HG03520 (cell line): ENCODE data around the gene NOXA1.
"Not testable (repeated sequence)": the region's sequence is repeated elsewhere in the genome, so short reads cannot be mapped to it uniquely, and the experiment has no call there.

Experiments
- ATAC-seq: cut with Tn5 transposase; IDR thresholded peaks from one replicate; pipeline ENCODE4 v1.9.1; 2021; ENCODE audit warnings: mild to moderate bottlenecking, moderate library complexity; ENCODE audit not compliant: unreplicated experiment

The NOXA1 gene

GRCh38 chr9:137437691-137438590 lies 14.7 kb downstream of the NOXA1 start:
- ATAC-seq = no peak

- ATAC-seq = no peak
Observed at GRCh38 chr9:137438591-137439157, 15.5 kb downstream of the NOXA1 start.

- no peak for ATAC-seq
Observed at GRCh38 chr9:137439158-137439714, 16.0 kb downstream of the NOXA1 start.

GRCh38 chr9:137441289-137441934 lies 18.2 kb downstream of the NOXA1 start, which contains the start of gene ENTPD8:
Gene ENTPD8, minus strand, starts transcription at chr9:137441357. Its CDS starts 3,072 bp downstream, at chr9:137438285.
- no peak for ATAC-seq

- no peak for ATAC-seq
Observed at GRCh38 chr9:137441935-137442321, 18.7 kb downstream of the NOXA1 start.

- no peak for ATAC-seq
Observed at GRCh38 chr9:137444106-137444790, 21.1 kb downstream of the NOXA1 start.

GRCh38 chr9:137445275-137445807 lies 22.1 kb downstream of the NOXA1 start:
- no peak for ATAC-seq

GRCh38 chr9:137445930-137446431 lies 22.8 kb downstream of the NOXA1 start:
- ATAC-seq = no peak

- no peak for ATAC-seq
Observed at GRCh38 chr9:137446851-137447471, 23.8 kb downstream of the NOXA1 start.

- ATAC-seq = no peak
Observed at GRCh38 chr9:137447722-137448601, 24.8 kb downstream of the NOXA1 start.

- ATAC-seq = no peak
Observed at GRCh38 chr9:137448602-137448962, 25.4 kb downstream of the NOXA1 start.

GRCh38 chr9:137449081-137449844 lies 26.1 kb downstream of the NOXA1 start:
- ATAC-seq = no peak

GRCh38 chr9:137449931-137450538 lies 26.8 kb downstream of the NOXA1 start:
- ATAC-seq = no peak

- ATAC-seq = not testable (repeated sequence)
Observed at GRCh38 chr9:137450539-137451222, 27.5 kb downstream of the NOXA1 start.

GRCh38 chr9:137451264-137452005 lies 28.2 kb downstream of the NOXA1 start:
- not testable (repeated sequence) for ATAC-seq

GRCh38 chr9:137452006-137452760 lies 29.0 kb downstream of the NOXA1 start:
- ATAC-seq = no peak
